Heart left ventricle (tissue), 16 donors: Measurements from ENCODE around the gene AFAP1L1. TPM values are rescaled to one million over a fixed set of nuclear protein-coding genes. Genes with fewer than 3 reads are reported as not detected.

ENCODE experiments used
- ATAC-seq, 4 donors: fragments of 200-7000 bp; cut with Tn5 transposase; one replicate each; pipeline ENCODE4 v1.9.1; 2020 to 2022; ENCODE audit warnings: moderate library complexity in 4 of 4, mild to moderate bottlenecking in 3 of 4, moderate number of reproducible peaks in 1 of 4
- DNase-seq, 5 donors: peaks; one replicate each; pipeline ENCODE4 v3.0.0-alpha.2; 2020
- H3K27ac ChIP-seq, 12 donors: fragments of 200-600 bp; sonication (generic) in 4 of 12; one replicate each; pipeline versions ENCODE4 v1.5.0 to v1.8.0; 2016 to 2022; ENCODE audit warnings: mild to moderate bottlenecking in 2 of 12
- H3K27me3 ChIP-seq, 9 donors: fragments of 200-600 bp; sonication (generic) in 2 of 9; one replicate each; pipeline versions ENCODE4 v1.5.1 to v1.8.0; 2016 to 2022; ENCODE audit warnings: mild to moderate bottlenecking in 3 of 9
- H3K36me3 ChIP-seq, 9 donors: fragments of 200-600 bp; sonication (generic) in 2 of 9; one replicate each; pipeline versions ENCODE4 v1.5.0 to v1.8.0; 2018 to 2022; ENCODE audit warnings: mild to moderate bottlenecking in 2 of 9
- H3K4me1 ChIP-seq, 12 donors: fragments of 200-600 bp; sonication (generic) in 4 of 12; one replicate each; pipeline versions ENCODE4 v1.5.0 to v1.8.0; 2016 to 2022; ENCODE audit warnings: mild to moderate bottlenecking in 3 of 12
- H3K4me3 ChIP-seq, 12 donors: fragments of 200-600 bp; sonication (generic) in 4 of 12; one replicate each; pipeline versions ENCODE4 v1.5.0 to v1.8.0; 2017 to 2022; ENCODE audit warnings: mild to moderate bottlenecking in 9 of 12, moderate library complexity in 4 of 12
- H3K9me3 ChIP-seq, 12 donors: fragments of 200-600 bp; sonication (generic) in 4 of 12; one replicate each; pipeline versions ENCODE4 v1.5.0 to v1.8.0; 2016 to 2022; ENCODE audit warnings: mild to moderate bottlenecking in 1 of 12
- CTCF ChIP-seq, 12 donors: fragments of 200-600 bp; sonication (generic) in 4 of 12; IDR thresholded peaks; one replicate each; pipeline versions ENCODE4 v1.5.0 to v1.8.0; 2018 to 2022; ENCODE audit warnings: antibody characterized with exemption in 12 of 12, mild to moderate bottlenecking in 5 of 12
- POLR2A ChIP-seq, 2 donors: fragments of 450-650 bp; IDR thresholded peaks; one replicate each; pipeline ENCODE4 v1.6.1; 2017; ENCODE audit warnings: antibody characterized with exemption in 2 of 2, mild to moderate bottlenecking in 2 of 2, moderate library complexity in 2 of 2
- WGBS, 4 donors: extraction: QIAGEN DNeasy Blood & Tissue Kit in 2 of 4; methylation state at CpG; one replicate each; pipeline versions ENCODE4 v1.1.5 to v1.1.7; 2013 to 2018; 5-methylcytosine and 5-hydroxymethylcytosine counted together
- intact Hi-C, 10 donors: fragments of 100-400 bp; cut with DNase I; formaldehyde crosslinking; loops; one replicate each; pipeline versions ENCODE4 v1.11.1 to v1.14.2; 2022
- polyA plus RNA-seq, 2 donors: library from polyadenylated mRNA; stranded (reverse); fragments of 200-250 nt; gene quantifications; one replicate each; pipeline ENCODE4 v1.2.3, GENCODE V29; 2013
- total RNA-seq, 9 donors: library from RNA; depleted of rRNA in 2 of 9; stranded (reverse); fragments of >200 nt in 2 of 9; fragmentation: NEBNext Ultra II Directional in 3 of 9; extraction: Animal tissue kit (Norgen Biotek cat#: 25700) in 3 of 9; gene quantifications; one replicate each; pipeline versions ENCODE4 v1.1.0 to v1.2.4, GENCODE V29; 2016 to 2023
- donor health status: ischemic (EF 13 %, LVEDD 7.1; RV severe dilation, severe dysfunction).
- donor health status: healthy with polysubstance abuse.
- donor health status: DM: no; HTN: yes; CAD: no.
- donor health status: DM: no; HTN: no; CAD: no.
- donor health status: ischemic (EF 25% LVEDD 6.9; RV normal size, moderate dysfunction).
- donor health status: ischemic (EF 25% LVEDD 5.7; RV mildly dilated, moderate dysfunction).
- donor health status: healthy.
- donor health status: DM: yes; HTN: yes; CAD: no.
- donor health status: ischemic (EF 35%, LVEDD 5.7; RV mildly dilated, moderate dysfunction).
- donor health status: nonischemic (EF 11% LVEDD 7.7; RV severe dilation, severe dysfunction).
- donor health status: DM: yes; HTN: yes; CAD: no.
- donor health status: PGD.
- donor health status: ischemic (EF 29% LVEDD 5.4; RV normal size, mild dysfunction).
- donor health status: nonischemic (EF 23%, LVEDD 6.1; RV moderate dilation, normal function).

Gene AFAP1L1
- total and polyA plus RNA-seq, 11 donors, result 30.4 to 57.7 (median 45.0) TPM

DNA sequence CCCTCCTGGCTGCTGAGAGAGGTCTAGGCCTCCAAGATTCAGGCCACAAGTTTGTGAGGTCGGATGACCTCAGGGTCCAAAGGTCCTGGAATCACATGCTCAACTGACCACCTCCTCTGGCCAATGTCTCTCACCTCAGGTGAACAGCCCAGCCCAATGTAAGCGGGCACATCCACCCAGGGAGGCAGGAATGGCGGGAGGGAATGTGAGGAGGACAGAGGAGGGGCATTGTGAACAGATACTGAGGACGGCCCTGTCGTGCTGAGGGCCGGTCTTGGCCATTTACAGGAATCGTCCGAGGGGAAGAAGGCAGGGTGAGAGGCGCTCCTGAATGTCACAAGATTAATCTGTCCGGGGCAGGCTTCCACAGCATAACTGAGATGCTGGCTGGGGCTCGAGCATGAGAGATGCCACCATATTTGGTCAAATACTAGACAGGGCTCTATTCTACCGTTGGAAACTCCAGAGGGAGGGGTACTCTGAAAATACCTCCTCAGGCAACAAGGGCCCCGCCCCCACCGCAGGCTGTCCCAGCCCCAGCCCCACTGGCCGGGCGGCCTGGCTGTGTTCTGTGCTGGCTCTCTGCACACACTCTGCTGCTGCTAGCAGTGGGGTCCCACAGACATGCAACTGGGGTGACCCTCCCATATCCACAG is 108.9 kb downstream of the AFAP1L1 start:
- Histone ChIP-seq H3K27ac (peak overlapping the region in 7 of 12 donors; percentile 80 to 98 (median 91)), H3K9me3 (no peaks in the 10 kb centered on the region), H3K4me1 (peaks cover 8 to 55% (median 29%) of the 10 kb centered on the region in 12 donors), H3K4me3 (no peak overlapping the region), H3K36me3 (no peaks in the 10 kb centered on the region), H3K27me3 (no peaks in the 10 kb centered on the region)
- TF ChIP-seq CTCF (IDR thresholded peaks at IDR 0.05) (no peak), POLR2A (IDR thresholded peaks at IDR 0.05) (no peak)
- intact Hi-C loops, result loop anchor here in 8 of 10 donors (1.0 to 5.0 kb wide), 5 partner anchors 50 to 237 kb away; no protein-coding TSS in a partner anchor
- 56 to 64% (median 61%) methylated on average over 15 to 16 of the region's 16 CpGs for WGBS, 4 donors
- peak in 2 of 5 donors; percentile 39 to 46 for DNase-seq
- peak in 1 of 4 donors; percentile 26 for ATAC-seq

- WGBS, 4 donors, result 48 to 74% (median 56%) methylated on average over 5 to 8 of the region's 8 CpGs
- intact Hi-C loops, result loop anchor here in 8 of 10 donors (1.0 to 5.0 kb wide), 5 partner anchors 49 to 236 kb away; no protein-coding TSS in a partner anchor
- peaks cover 8 to 64% (median 36%) of the 10 kb centered on the region in 12 donors for H3K4me1 ChIP-seq
- no peaks in the 10 kb centered on the region for H3K27me3 ChIP-seq
- DNase-seq (peak in 1 of 5 donors; percentile 24), ATAC-seq (no peak)
- no peaks in the 10 kb centered on the region for H3K36me3 ChIP-seq
- TF ChIP-seq POLR2A (IDR thresholded peaks at IDR 0.05) (no peak), CTCF (IDR thresholded peaks at IDR 0.05) (no peak)
- no peaks in the 10 kb centered on the region for H3K9me3 ChIP-seq
- H3K4me3 ChIP-seq, result peak overlapping the region in 2 of 12 donors; percentile 11 to 30
- peak overlapping the region in 10 of 12 donors; percentile 68 to 98 (median 90) for H3K27ac ChIP-seq
Measured at GRCh38 chr5:149381261-149381985, 109.8 kb downstream of the AFAP1L1 start.

DNA sequence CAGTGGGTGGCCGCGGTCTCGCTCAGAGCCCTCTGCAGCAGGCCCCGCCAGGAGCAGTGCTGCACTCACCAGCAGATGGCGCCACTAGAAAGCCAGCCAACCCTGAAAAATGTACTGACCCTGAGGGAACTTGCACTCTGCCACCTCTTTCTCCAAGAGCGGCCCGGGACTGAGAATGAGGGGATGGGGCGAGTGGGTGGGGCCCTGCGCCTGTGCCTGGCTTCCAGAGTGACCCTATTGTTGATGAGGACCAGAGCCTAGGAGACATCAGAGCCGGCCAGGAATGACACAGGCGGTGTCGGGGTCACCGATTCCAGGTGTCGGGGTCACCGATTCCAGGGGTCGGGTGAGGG is 110.3 kb downstream of the AFAP1L1 start:
- Histone ChIP-seq H3K4me3 (peak overlapping the region in 4 of 12 donors; percentile 11 to 30 (median 16)), H3K4me1 (peaks cover 8 to 69% (median 41%) of the 10 kb centered on the region in 12 donors), H3K36me3 (no peaks in the 10 kb centered on the region), H3K9me3 (no peaks in the 10 kb centered on the region), H3K27me3 (no peaks in the 10 kb centered on the region), H3K27ac (peak overlapping the region; percentile 25 to 98 (median 90))
- TF ChIP-seq CTCF (IDR thresholded peaks at IDR 0.05), result peak; percentile 92 to 98 (median 96)
- TF ChIP-seq POLR2A (IDR thresholded peaks at IDR 0.05), result no peak
- ATAC-seq, result peak; percentile 59 to 83 (median 76)
- 0 to 33% (median 30%) methylated on average over 5 to 16 of the region's 16 CpGs for WGBS, 4 donors
- peak; percentile 83 to 91 (median 85) for DNase-seq
- intact Hi-C loops, result loop anchor here (1.0 to 5.0 kb wide), 9 partner anchors 47 to 235 kb away; no protein-coding TSS in a partner anchor
